Parathyroid adenoma (tissue), 2 donors: ENCODE data around the gene EEF1A2.

Source experiments
- H2AFZ ChIP-seq: fragments of 300-600 bp; sonication (generic); one replicate; pipeline ENCODE4 v1.7.0; 2017; ENCODE audit warnings: antibody characterized with exemption, mild to moderate bottlenecking
- H3K27ac ChIP-seq: fragments of 300-600 bp; sonication (generic); one replicate; pipeline ENCODE4 v1.7.0; 2017
- H3K27me3 ChIP-seq: fragments of 300-600 bp; sonication (generic); one replicate; pipeline ENCODE4 v1.7.0; 2017; ENCODE audit warnings: low read length; ENCODE audit not compliant: control insufficient read depth, insufficient read depth
- H3K36me3 ChIP-seq: fragments of 300-600 bp; sonication (generic); one replicate; pipeline ENCODE4 v1.7.0; 2017; ENCODE audit warnings: low read length; ENCODE audit not compliant: control insufficient read depth, insufficient read depth
- H3K4me1 ChIP-seq: fragments of 300-600 bp; sonication (generic); one replicate; pipeline ENCODE4 v1.7.0; 2017; ENCODE audit warnings: control low read depth
- H3K4me2 ChIP-seq: fragments of 300-600 bp; sonication (generic); one replicate; pipeline ENCODE4 v1.7.0; 2017; ENCODE audit warnings: low read length
- H3K4me3 ChIP-seq: fragments of 300-600 bp; sonication (generic); one replicate; pipeline ENCODE4 v1.7.0; 2017; ENCODE audit warnings: low read depth, low read length
- H3K79me2 ChIP-seq: fragments of 300-600 bp; sonication (generic); one replicate; pipeline ENCODE4 v1.7.0; 2017; ENCODE audit warnings: control low read depth
- H3K9ac ChIP-seq: fragments of 300-600 bp; sonication (generic); one replicate; pipeline ENCODE4 v1.7.0; 2017; ENCODE audit warnings: mild to moderate bottlenecking
- H3K9me3 ChIP-seq: fragments of 300-600 bp; sonication (generic); one replicate; pipeline ENCODE4 v1.7.0; 2017; ENCODE audit warnings: low read length; ENCODE audit not compliant: control insufficient read depth
- TF ChIP-seq, protein P1 (sequence below): fragments of 300-600 bp; sonication (generic); IDR thresholded peaks from one replicate; pipeline ENCODE4 v1.7.0; 2017; ENCODE audit warnings: antibody characterized with exemption, mild to moderate bottlenecking
- donor health status: primary hyperparathyroidism.

Gene EEF1A2

GRCh38 chr20:63471002-63471716 lies 27.7 kb downstream of the EEF1A2 start:
- H3K4me3 ChIP-seq, result no peak overlapping the region
- H3K36me3 ChIP-seq, result no peaks in the 10 kb centered on the region
- no peak overlapping the region for H3K9ac ChIP-seq
- no peak overlapping the region for H2AFZ ChIP-seq
- H3K4me1 ChIP-seq, result no peaks in the 10 kb centered on the region
- no peaks in the 10 kb centered on the region for H3K79me2 ChIP-seq
- H3K27me3 ChIP-seq, result peaks cover 15% of the 10 kb centered on the region
- TF ChIP-seq, protein P1, sequence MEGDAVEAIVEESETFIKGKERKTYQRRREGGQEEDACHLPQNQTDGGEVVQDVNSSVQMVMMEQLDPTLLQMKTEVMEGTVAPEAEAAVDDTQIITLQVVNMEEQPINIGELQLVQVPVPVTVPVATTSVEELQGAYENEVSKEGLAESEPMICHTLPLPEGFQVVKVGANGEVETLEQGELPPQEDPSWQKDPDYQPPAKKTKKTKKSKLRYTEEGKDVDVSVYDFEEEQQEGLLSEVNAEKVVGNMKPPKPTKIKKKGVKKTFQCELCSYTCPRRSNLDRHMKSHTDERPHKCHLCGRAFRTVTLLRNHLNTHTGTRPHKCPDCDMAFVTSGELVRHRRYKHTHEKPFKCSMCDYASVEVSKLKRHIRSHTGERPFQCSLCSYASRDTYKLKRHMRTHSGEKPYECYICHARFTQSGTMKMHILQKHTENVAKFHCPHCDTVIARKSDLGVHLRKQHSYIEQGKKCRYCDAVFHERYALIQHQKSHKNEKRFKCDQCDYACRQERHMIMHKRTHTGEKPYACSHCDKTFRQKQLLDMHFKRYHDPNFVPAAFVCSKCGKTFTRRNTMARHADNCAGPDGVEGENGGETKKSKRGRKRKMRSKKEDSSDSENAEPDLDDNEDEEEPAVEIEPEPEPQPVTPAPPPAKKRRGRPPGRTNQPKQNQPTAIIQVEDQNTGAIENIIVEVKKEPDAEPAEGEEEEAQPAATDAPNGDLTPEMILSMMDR, result no peak
- H3K4me2 ChIP-seq, result no peak overlapping the region
- H3K9me3 ChIP-seq, result no peaks in the 10 kb centered on the region
- H3K27ac ChIP-seq, result no peak overlapping the region

- Histone ChIP-seq H3K4me3 (no peak overlapping the region), H3K4me1 (no peaks in the 10 kb centered on the region), H3K27me3 (peaks cover 20% of the 10 kb centered on the region), H2AFZ (no peak overlapping the region), H3K27ac (no peak overlapping the region), H3K36me3 (no peaks in the 10 kb centered on the region), H3K79me2 (no peaks in the 10 kb centered on the region), H3K9me3 (no peaks in the 10 kb centered on the region), H3K9ac (no peak overlapping the region), H3K4me2 (no peak overlapping the region)
- TF ChIP-seq, protein P1, result no peak
Measured at GRCh38 chr20:63470410-63470809, 28.5 kb downstream of the EEF1A2 start.

DNA sequence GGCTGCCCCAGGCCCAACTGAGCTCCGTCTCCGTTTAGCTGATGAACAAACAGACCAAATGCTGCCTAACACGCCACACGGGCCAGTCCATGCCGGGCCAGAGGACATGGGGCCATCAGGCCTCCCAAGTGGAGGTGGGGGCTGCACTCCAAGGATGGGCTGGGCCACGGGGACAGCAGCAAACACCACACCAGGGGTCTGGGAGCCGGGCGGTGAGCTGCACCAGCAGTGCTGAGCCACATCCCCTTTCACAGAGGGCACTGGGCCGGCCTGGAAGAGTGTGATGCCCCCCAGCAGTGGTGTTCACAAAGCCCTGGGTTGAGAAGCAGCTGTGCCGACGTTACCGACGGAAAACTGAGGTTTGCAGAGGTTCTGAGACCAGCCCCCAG lies 29.2 kb downstream of the EEF1A2 start:
- peaks cover 17% of the 10 kb centered on the region for H3K27me3 ChIP-seq
- H3K9ac ChIP-seq, result no peak overlapping the region
- H2AFZ ChIP-seq, result no peak overlapping the region
- H3K4me1 ChIP-seq, result no peaks in the 10 kb centered on the region
- no peak overlapping the region for H3K4me3 ChIP-seq
- no peaks in the 10 kb centered on the region for H3K36me3 ChIP-seq
- TF ChIP-seq, protein P1, result no peak
- H3K79me2 ChIP-seq, result no peaks in the 10 kb centered on the region
- H3K9me3 ChIP-seq, result no peaks in the 10 kb centered on the region
- no peak overlapping the region for H3K27ac ChIP-seq
- no peak overlapping the region for H3K4me2 ChIP-seq

DNA sequence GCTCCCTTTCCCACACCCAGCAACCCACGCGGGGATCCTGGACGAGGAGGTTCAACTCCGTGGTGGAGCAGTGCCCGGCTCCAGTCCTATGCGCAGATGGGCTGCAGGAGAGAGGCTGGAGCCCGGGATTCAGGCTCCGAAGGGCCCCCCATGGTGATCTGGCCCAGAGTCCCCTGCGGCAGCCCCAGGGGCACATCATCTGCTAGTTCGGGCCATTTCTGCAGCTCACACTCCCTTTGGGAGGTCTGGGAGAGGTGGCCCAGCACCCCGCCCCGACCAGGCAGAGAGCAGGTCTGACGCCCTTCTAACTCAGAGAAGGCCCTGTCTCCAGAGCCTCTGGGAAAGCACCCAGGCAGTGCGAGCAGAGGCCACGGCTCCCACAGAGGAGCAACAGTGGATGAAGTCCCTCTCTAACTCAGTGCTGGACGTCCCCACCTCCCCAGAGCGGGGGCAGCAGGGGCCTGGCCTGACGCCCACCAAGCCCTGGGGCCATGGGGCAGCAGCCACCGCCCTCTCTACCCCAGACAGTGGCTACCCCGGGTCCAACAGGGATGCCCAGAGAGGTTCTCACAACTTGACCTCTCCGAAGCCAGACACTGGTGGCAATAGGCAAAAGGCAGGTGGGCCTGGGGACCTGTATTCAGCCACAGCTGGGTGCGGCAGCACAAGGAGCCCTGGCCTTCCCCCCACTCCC lies 29.7 kb downstream of the EEF1A2 start:
- TF ChIP-seq, protein P1, result no peak
- Histone ChIP-seq H3K9me3 (no peaks in the 10 kb centered on the region), H3K27me3 (peaks cover 12% of the 10 kb centered on the region), H3K79me2 (no peaks in the 10 kb centered on the region), H3K36me3 (no peaks in the 10 kb centered on the region), H3K9ac (no peak overlapping the region), H2AFZ (no peak overlapping the region), H3K4me1 (no peaks in the 10 kb centered on the region), H3K4me2 (no peak overlapping the region), H3K27ac (no peak overlapping the region), H3K4me3 (no peak overlapping the region)
